Measurements from ENCODE around the gene MINDY4.

GRCh38 chr7:30926313-30926712 is 155.1 kb downstream of the MINDY4 start:
- TF ChIP-seq ZNF232 (CRISPR knock-in tag; IDR thresholded peaks at IDR 0.05; ENCODE audit: borderline replicate concordance) (no peak), CTCF (CRISPR knock-in tag; IDR thresholded peaks at IDR 0.05) (no peak), SP4 (CRISPR knock-in tag; IDR thresholded peaks at IDR 0.05) (no peak), CHD4 (IDR thresholded peaks at IDR 0.05; ENCODE audit: borderline replicate concordance, low read length) (no peak), TEAD3 (CRISPR knock-in tag; optimal IDR thresholded peaks at IDR 0.05; ENCODE audit: borderline replicate concordance) (no peak), UBTF (CRISPR knock-in tag; IDR thresholded peaks at IDR 0.05) (no peak), PAX8 (CRISPR knock-in tag; IDR thresholded peaks at IDR 0.05; ENCODE audit: borderline replicate concordance) (no peak), NFE2L1 (CRISPR knock-in tag; IDR thresholded peaks at IDR 0.05; ENCODE audit: borderline replicate concordance) (no peak), POLR2A (IDR thresholded peaks at IDR 0.05; ENCODE audit: insufficient read depth in 1 of 2, low read depth in 2 of 2, low read length in 2 of 2) (no peak)

Measured in HepG2 (cell line).